Esophagus mucosa (tissue), 1 donor: ENCODE measurements around the gene FHDC1. TPM values are rescaled to one million over a fixed set of nuclear protein-coding genes. Genes with fewer than 3 reads are reported as not detected.

Experiments
- ATAC-seq: fragments of 200-7000 bp; cut with Tn5 transposase; one replicate; pipeline ENCODE4 v1.9.1; 2020
- total RNA-seq: library from RNA; stranded (reverse); gene quantifications from one replicate; pipeline ENCODE4 v1.2.4, GENCODE V29; 2023
- donor health status: DM: yes; HTN: yes; CAD: no.

The FHDC1 gene
- total RNA-seq, 1 donor from 2014 or later: 5.9 TPM

GRCh38 chr4:152937336-152938236 lies 1.5 kb downstream of the FHDC1 start:
- peak; percentile 53 for ATAC-seq

- no peak for ATAC-seq
Measured at GRCh38 chr4:152938237-152938947, 2.3 kb downstream of the FHDC1 start.

- no peak for ATAC-seq
Measured at GRCh38 chr4:152939621-152940020, 3.5 kb downstream of the FHDC1 start.

- ATAC-seq: no peak
Measured at GRCh38 chr4:152940461-152940860, 4.3 kb downstream of the FHDC1 start.

DNA sequence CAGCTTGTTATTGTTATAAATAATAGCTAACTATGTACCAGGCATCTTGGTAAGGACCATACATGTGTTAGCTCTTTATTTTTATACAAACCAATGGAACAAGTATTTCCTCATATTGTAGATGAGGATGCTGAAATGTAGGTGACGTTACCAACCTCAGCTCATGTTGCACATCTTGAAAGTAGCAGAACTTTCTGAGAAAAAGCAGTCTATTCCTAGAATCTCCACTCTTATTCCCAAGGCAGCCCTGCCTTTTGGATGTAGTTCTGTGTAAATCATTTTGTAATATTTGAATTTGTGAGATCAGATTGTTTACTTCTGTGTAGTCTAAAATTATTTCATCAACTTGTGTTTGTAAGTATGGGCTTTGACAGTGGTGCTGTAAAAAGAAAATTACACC lies 5.3 kb downstream of the FHDC1 start:
- ATAC-seq: no peak

- ATAC-seq: peak; percentile 56
Measured at GRCh38 chr4:152942346-152942745, 6.2 kb downstream of the FHDC1 start.

DNA sequence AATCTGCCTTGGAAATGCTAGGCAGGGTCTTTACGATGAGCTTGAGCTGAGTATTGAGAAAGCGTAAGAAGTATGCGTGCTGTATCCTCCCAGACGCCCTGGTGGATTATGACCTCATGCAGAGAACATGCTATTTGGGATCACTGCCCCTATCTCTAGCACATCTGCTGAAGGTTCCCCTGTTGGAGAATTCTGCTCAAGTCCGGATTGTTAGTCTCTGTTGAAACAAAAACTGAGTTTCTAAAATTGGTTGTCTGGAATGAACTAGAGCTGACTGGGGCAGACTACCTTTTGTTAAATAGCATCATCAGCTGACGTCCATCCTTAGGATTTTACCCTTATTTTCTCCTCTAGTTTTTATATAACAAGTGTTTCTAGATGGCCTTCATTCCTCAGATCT lies 7.5 kb downstream of the FHDC1 start:
- ATAC-seq: no peak

DNA sequence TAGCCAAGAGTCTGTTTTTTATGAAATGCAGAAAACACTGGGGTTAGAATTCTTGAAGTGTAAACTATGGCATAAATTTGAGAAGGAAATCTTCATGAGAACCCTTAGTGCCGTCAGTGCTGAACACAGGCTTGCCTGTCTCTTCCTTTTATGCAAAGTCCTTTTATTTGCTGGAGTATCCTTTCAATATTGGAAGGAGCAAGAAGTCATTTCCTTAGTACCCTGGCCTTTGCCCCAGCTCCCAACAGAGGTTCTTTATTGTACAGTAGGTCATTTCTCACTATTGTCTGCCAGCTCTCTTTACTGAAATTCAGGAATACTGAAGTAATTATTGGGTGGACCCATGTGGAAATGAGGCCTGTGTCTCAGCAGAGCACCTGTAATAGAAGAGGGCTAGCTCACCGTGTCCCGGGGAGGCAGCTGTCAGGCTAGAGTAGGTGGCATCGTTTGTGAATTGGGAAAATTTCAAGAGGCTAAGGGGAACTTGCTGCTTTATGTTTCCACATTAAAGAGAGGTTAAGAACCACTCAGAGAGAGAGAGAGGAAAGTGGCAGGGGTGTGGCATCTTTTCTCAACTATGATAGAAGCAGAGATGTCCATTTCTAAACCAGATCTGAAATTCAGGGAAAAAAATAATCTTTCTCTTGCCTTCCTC lies 8.7 kb downstream of the FHDC1 start:
- ATAC-seq: no peak

DNA sequence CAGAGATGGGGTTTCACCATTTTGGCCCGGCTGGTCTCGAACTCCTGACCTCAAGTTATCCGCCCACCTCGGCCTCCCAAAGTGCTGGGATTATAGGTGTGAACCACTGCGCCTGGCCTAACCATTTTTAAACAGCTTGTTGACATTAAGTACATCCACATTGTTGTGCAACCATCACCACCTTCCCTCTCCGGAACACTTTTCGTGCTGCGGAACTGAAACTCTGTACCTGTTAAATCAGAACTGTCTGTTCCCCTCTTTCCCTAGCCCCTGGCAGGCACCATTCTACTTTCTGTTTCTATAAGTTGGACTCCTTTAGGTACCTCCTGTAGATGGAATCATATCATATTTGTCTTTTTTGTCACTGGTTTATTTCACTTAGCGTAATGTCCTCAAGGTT lies 9.5 kb downstream of the FHDC1 start:
- no peak for ATAC-seq

- ATAC-seq: peak; percentile 51
Measured at GRCh38 chr4:152946446-152946845, 10.3 kb downstream of the FHDC1 start.

DNA sequence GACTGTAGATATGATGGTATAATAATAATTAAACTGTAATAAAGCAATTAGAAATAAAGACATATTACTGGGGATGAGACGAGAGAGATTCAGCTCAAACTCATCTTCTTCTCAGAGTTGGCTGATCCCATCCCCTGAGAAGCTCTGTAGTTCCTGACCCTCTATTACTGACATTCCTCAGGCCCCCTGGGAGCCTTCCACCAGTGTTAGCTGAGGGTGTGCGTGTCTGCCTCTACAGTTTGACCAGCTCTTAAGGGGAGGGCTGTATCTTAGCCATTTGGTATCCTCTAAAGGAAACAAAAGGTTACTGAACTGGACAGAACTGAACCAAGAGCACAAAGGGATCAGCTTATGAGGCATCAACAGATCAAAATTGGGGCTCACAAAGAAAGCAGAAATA lies 11.2 kb downstream of the FHDC1 start:
- no peak for ATAC-seq

GRCh38 chr4:152949930-152950329 lies 13.8 kb downstream of the FHDC1 start:
- ATAC-seq: no peak

DNA sequence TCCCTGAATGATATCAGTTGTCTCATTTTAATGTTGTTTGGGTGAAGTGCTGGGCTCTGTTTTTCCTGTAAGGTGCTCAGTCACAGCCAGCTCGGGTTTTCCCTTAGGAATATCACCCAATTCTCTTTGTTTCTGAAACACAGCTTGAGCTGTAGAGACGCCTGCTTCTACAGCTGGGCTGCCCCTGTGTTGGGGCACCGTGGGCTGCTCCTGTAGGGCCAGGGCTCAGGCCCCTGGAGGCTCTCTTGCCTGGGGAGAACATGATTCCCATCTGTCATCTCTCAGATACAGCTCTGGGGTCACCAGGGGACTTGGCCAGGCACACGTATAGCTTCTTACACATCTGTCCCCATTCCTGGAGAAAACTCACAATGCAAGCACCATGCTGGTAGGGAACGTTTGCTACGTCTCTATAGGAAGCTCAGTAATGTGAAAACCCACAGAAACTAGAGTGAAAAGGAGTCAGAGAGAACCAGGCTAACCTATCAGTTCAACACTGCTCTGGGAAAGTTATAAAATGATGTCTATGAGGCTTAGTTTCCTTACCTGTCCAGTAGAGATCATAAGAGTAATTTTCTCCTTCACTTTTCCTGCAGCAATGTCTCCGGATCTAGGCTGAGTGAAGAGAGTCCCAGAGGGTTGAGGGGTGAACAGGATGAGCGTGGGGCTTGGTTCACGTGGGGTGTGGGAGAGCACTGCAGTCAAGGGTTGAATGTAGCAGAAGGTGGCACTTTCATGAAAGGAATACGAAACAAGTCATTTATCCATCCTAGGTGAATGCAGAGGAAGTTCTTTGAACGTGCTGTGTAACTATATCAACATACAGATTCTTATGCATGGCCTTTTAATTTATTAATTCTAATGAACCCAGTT lies 14.5 kb downstream of the FHDC1 start:
- ATAC-seq: no peak

DNA sequence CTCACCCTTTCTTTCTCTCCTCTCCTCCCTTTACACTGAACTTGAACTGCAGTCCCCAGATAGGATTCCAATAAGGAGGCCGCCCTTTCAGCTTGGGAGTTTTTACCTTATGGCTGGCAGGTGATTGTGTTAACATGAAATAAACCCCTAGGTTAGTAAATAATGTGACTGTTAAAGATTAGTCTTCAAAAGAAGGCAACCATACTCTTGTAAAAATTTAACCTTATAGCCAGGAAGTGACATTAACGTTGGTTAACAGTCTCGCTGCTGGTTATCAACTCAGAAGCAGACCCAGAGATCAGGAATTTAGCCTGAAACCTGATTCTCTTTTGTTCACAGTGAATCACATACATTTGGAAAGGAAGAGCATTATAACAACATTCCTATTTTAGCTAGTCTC lies 15.2 kb downstream of the FHDC1 start:
- no peak for ATAC-seq

- ATAC-seq: no peak
Measured at GRCh38 chr4:152953514-152953913, 17.4 kb downstream of the FHDC1 start.

DNA sequence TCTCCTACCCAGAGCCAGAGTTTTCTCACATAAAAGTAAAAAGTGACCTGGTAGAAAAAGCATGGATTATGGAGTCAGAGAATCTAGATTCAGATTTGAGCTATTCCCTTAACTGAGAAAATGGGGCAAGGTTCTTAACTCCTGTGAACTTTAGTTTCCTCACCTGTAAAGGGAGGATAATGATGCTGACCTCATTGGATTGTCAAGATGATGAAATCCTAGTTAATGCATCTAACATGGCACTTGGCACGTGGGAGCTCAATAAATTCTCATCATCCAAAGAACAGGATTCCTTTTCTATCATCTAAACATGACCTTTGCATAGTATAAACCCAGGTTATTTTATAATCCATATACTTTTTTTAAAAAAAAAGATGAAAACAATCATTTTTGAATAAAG lies 18.6 kb downstream of the FHDC1 start:
- ATAC-seq: no peak

GRCh38 chr4:152956147-152956546 lies 20.0 kb downstream of the FHDC1 start:
- ATAC-seq: no peak

DNA sequence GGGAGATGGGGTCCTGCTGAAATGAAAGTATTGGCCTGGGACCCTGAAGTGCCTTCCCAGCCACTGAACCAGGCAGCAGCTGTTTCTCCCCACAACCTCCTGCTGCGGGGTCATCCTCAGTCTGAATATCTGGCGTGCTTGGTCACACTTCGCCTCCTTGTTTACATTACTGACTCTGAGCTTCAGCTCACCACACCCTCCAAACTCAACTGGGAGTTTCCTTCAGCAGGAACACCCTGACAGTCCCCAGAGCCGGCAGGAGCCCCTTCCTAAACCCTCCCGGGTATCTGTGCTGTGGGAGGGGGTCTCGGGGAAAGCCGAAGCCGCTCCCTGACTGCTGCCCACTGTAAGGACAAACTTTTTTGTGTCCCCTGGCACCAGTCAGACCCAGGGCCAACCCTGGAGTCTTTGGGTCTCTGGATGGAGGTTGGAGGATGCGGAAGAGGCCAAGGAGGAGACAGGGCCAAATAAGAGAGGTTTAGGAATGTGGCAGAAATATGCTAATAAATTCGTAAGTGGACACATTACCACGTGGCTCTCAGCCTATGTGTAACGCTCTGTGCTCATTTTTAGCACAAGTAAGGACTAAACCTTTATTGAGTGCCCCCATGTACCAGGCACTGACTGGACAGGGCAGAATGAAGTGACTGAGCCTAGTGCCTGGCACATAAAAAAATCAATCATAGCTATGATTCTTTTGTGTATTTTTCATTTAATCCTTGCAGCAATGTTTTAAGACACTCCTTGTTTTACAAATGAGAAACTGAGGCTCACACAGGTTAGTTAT lies 20.7 kb downstream of the FHDC1 start:
- ATAC-seq: peak; percentile 39

- peak; percentile 33 for ATAC-seq
Measured at GRCh38 chr4:152957437-152958171, 21.5 kb downstream of the FHDC1 start.

- no peak for ATAC-seq
Measured at GRCh38 chr4:152959080-152959479, 23.0 kb downstream of the FHDC1 start.

DNA sequence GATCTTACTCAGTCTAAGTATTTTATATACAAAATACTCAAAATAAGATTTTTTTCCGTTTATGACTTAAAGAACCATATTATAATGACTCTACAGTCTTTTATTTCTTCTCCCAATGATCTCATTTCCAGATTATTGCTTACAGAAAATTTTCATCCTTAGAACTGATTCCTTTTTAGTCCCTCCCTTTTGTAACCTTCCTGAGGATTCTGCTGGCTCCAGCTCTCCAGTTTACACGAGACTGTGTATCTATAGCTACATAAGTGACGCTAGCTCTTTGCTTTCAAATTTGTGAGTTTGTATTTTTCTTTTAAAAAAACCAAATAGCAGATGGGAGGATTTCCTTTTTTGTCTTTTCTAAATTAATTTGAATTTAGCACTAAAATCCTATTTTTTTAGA lies 24.0 kb downstream of the FHDC1 start:
- no peak for ATAC-seq
